ENCODE measurements around the gene NRIP2.

Gene NRIP2

DNA sequence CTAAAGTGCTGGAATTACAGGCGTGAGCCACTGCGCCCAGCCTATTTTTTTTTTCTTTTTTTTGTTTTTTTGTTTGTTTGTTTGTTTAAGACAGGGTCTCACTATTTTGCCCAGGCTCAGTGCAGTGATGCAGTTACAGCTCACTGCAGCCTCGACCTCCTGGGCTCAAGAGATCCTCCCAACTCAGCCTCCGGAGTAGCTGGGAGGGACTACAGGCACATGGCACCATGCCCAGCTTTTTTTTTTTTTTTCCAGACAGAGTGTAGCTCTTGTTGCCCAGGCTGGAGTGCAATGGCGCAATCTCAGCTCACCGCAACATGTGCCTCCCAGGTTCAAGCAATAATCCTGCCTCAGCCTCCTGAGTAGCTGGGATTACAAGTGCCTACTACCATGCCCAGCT lies 28.1 kb downstream of the NRIP2 start:
- Histone ChIP-seq H3K79me2 (ENCODE audit: control insufficient read depth, low read length) (peaks cover 3% of the 10 kb centered on the region), H3K4me3 (ENCODE audit: low read length) (no peak overlapping the region), H4K20me1 (ENCODE audit: control insufficient read depth, insufficient read depth, low read depth, low read length) (no peaks in the 10 kb centered on the region), H3K4me1 (ENCODE audit: control insufficient read depth, low read length) (peaks cover 3% of the 10 kb centered on the region), H3F3A (ENCODE audit: control insufficient read depth, insufficient read depth) (peaks cover 25% of the 10 kb centered on the region), H3K27ac (ENCODE audit: low read depth, low read length) (no peak overlapping the region), H3K4me2 (ENCODE audit: low read length) (no peak overlapping the region), H3K27me3 (ENCODE audit: control insufficient read depth, low read length) (no peaks in the 10 kb centered on the region), H3K9me3 (ENCODE audit: control insufficient read depth, insufficient read depth, low read length) (no peaks in the 10 kb centered on the region), H3K36me3 (ENCODE audit: control insufficient read depth, low read length) (peaks cover 55% of the 10 kb centered on the region), H3K9me2 (replicated peaks; ENCODE audit: control insufficient read depth, low read length) (no peaks in the 10 kb centered on the region)
- TF ChIP-seq, protein P1, sequence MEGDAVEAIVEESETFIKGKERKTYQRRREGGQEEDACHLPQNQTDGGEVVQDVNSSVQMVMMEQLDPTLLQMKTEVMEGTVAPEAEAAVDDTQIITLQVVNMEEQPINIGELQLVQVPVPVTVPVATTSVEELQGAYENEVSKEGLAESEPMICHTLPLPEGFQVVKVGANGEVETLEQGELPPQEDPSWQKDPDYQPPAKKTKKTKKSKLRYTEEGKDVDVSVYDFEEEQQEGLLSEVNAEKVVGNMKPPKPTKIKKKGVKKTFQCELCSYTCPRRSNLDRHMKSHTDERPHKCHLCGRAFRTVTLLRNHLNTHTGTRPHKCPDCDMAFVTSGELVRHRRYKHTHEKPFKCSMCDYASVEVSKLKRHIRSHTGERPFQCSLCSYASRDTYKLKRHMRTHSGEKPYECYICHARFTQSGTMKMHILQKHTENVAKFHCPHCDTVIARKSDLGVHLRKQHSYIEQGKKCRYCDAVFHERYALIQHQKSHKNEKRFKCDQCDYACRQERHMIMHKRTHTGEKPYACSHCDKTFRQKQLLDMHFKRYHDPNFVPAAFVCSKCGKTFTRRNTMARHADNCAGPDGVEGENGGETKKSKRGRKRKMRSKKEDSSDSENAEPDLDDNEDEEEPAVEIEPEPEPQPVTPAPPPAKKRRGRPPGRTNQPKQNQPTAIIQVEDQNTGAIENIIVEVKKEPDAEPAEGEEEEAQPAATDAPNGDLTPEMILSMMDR (IDR thresholded peaks at IDR 0.05; ENCODE audit: low read depth, low read length, poor library complexity, severe bottlenecking): no peak
- TF ChIP-seq EZH2phosphoT487 (IDR thresholded peaks at IDR 0.05; ENCODE audit: borderline replicate concordance, low read length): no peak

DNA sequence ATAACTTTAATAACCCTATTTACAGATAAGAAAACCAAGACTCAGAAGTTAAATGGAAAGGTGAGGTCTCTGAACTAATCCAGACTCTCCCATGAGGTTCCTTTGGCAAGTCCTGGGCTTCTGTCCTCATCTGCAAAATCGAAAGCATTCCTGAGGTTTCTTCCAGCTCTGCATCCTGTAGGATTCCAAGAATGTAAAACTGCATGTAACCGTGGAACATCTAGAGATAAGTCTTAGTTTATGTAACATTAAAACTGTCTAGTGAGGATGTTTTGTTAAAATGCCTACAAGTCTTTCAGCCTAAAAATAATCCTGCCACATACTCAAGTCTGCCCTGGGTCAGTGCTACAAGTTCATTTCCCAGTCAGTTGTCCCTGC lies 29.7 kb downstream of the NRIP2 start:
- Histone ChIP-seq H4K20me1 (ENCODE audit: control insufficient read depth, insufficient read depth, low read depth, low read length) (no peaks in the 10 kb centered on the region), H3K27me3 (ENCODE audit: control insufficient read depth, low read length) (no peaks in the 10 kb centered on the region), H3K9me3 (ENCODE audit: control insufficient read depth, insufficient read depth, low read length) (no peaks in the 10 kb centered on the region), H3K9me2 (replicated peaks; ENCODE audit: control insufficient read depth, low read length) (no peaks in the 10 kb centered on the region), H3K4me3 (ENCODE audit: low read length) (no peak overlapping the region), H3K4me2 (ENCODE audit: low read length) (no peak overlapping the region), H3K4me1 (ENCODE audit: control insufficient read depth, low read length) (no peaks in the 10 kb centered on the region), H3K79me2 (ENCODE audit: control insufficient read depth, low read length) (no peaks in the 10 kb centered on the region), H3K36me3 (ENCODE audit: control insufficient read depth, low read length) (peaks cover 70% of the 10 kb centered on the region), H3F3A (ENCODE audit: control insufficient read depth, insufficient read depth) (peaks cover 29% of the 10 kb centered on the region), H3K27ac (ENCODE audit: low read depth, low read length) (no peak overlapping the region)
- TF ChIP-seq, protein P1 (IDR thresholded peaks at IDR 0.05; ENCODE audit: low read depth, low read length, poor library complexity, severe bottlenecking): no peak

DNA sequence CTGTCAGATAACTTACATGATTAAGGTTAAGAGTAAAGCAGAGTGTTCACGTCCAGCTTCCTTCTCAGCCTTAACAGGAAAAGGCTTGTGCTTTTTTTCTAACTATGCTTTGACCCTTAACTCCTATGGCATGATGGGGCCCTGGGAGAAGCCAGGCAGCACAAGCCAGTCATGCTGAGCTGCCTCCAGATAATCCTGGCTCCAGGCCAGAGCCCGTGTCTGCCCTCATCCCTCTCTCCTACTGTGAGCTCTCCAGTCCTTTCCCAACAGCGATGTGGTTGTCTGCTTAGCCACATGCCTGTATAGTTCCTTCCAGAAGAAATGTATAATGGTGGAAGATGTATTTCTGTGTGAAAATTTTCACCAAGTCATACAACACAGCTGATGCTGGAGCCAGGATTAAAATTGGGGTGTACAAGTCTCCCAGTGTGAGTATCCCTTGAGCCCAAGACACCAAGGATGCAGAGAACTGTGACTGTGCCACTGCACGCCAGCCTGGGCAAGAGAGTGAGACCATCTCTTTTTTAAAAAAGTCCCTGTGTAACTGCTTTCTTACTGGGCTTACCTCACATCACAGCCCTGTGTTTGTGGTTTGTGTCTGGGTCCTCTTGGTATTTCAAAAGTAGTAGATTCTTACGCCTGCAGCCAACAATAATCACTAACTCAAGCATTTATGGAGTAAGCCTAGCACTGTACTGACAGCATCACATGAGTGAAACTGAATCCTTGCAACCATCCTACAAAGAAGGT lies 30.3 kb downstream of the NRIP2 start:
- TF ChIP-seq, protein P1 (IDR thresholded peaks at IDR 0.05; ENCODE audit: low read depth, low read length, poor library complexity, severe bottlenecking): no peak
- no peak for TF ChIP-seq EZH2phosphoT487 (IDR thresholded peaks at IDR 0.05; ENCODE audit: borderline replicate concordance, low read length)
- Histone ChIP-seq H3F3A (ENCODE audit: control insufficient read depth, insufficient read depth) (peaks cover 29% of the 10 kb centered on the region), H3K79me2 (ENCODE audit: control insufficient read depth, low read length) (peaks cover 3% of the 10 kb centered on the region), H3K4me2 (ENCODE audit: low read length) (no peak overlapping the region), H3K4me3 (ENCODE audit: low read length) (no peak overlapping the region), H3K27me3 (ENCODE audit: control insufficient read depth, low read length) (no peaks in the 10 kb centered on the region), H3K36me3 (ENCODE audit: control insufficient read depth, low read length) (peaks cover 76% of the 10 kb centered on the region), H3K9me3 (ENCODE audit: control insufficient read depth, insufficient read depth, low read length) (no peaks in the 10 kb centered on the region), H3K27ac (ENCODE audit: low read depth, low read length) (no peak overlapping the region), H3K4me1 (ENCODE audit: control insufficient read depth, low read length) (no peaks in the 10 kb centered on the region), H4K20me1 (ENCODE audit: control insufficient read depth, insufficient read depth, low read depth, low read length) (no peaks in the 10 kb centered on the region), H3K9me2 (replicated peaks; ENCODE audit: control insufficient read depth, low read length) (no peaks in the 10 kb centered on the region)
